Suprapubic skin (tissue), 4 donors: Measurements from ENCODE around the gene SRGAP2B. TPM values are rescaled to one million over a fixed set of nuclear protein-coding genes. Genes with fewer than 3 reads are reported as not detected.
"Not testable (repeated sequence)": the region's sequence is repeated elsewhere in the genome, so short reads cannot be mapped to it uniquely, and the experiment has no call there.

Experiments used
- DNase-seq, 2 donors: peaks; one replicate each; pipeline ENCODE4 v3.0.0-alpha.2; 2019; ENCODE audit warnings: low spot score in 2 of 2
- H3K27ac ChIP-seq: fragments of 200-600 bp; sonication (generic); one replicate; pipeline ENCODE4 v1.5.1; 2019
- H3K27me3 ChIP-seq: fragments of 200-600 bp; sonication (generic); one replicate; pipeline ENCODE4 v1.5.1; 2019
- H3K36me3 ChIP-seq: fragments of 200-600 bp; sonication (generic); one replicate; pipeline ENCODE4 v1.5.1; 2019
- H3K4me1 ChIP-seq: fragments of 200-600 bp; sonication (generic); one replicate; pipeline ENCODE4 v1.5.1; 2019
- H3K4me3 ChIP-seq: fragments of 200-600 bp; sonication (generic); one replicate; pipeline ENCODE4 v1.5.1; 2019; ENCODE audit warnings: mild to moderate bottlenecking
- H3K9me3 ChIP-seq: fragments of 200-600 bp; sonication (generic); one replicate; pipeline ENCODE4 v1.5.1; 2019
- WGBS: methylation state at CpG from one replicate; pipeline ENCODE4 v1.1.5; 2018; 5-methylcytosine and 5-hydroxymethylcytosine counted together
- total RNA-seq, 4 donors: library from RNA; depleted of rRNA; stranded (reverse); fragments of >200 nt; gene quantifications; one replicate each; pipeline ENCODE4 v1.1.0, GENCODE V29; 2016

SRGAP2B gene
- total RNA-seq, 4 donors from 2014 or later: 21.7 to 42.6 (median 33.2) TPM

- not testable (repeated sequence) for H3K4me3 ChIP-seq, H3K27me3 ChIP-seq, H3K36me3 ChIP-seq, H3K9me3 ChIP-seq, H3K27ac ChIP-seq, H3K4me1 ChIP-seq, DNase-seq
- WGBS: no CpG with 5 or more reads among the region's 6 CpGs
Observed at GRCh38 chr1:144982802-144983525, 112.2 kb downstream of the SRGAP2B start.

GRCh38 chr1:144981157-144981556, 114.0 kb downstream of the SRGAP2B start:
- H3K27ac ChIP-seq, H3K4me1 ChIP-seq, H3K36me3 ChIP-seq, H3K27me3 ChIP-seq, DNase-seq, H3K4me3 ChIP-seq, H3K9me3 ChIP-seq: not testable (repeated sequence)
- 75% methylated on average over 1 of the region's 4 CpGs for WGBS

- not testable (repeated sequence) for DNase-seq, H3K36me3 ChIP-seq, H3K9me3 ChIP-seq, H3K4me1 ChIP-seq, H3K27me3 ChIP-seq, H3K27ac ChIP-seq, H3K4me3 ChIP-seq
- no CpG with 5 or more reads among the region's 5 CpGs for WGBS
Observed at GRCh38 chr1:144979960-144980595, 115.0 kb downstream of the SRGAP2B start.

GRCh38 chr1:144977856-144978255, 117.3 kb downstream of the SRGAP2B start:
- no CpG with 5 or more reads among the region's 2 CpGs for WGBS
- not testable (repeated sequence) for H3K9me3 ChIP-seq, H3K36me3 ChIP-seq

GRCh38 chr1:144971936-144972335, 123.2 kb downstream of the SRGAP2B start:
- H3K27me3 ChIP-seq, H3K27ac ChIP-seq, H3K36me3 ChIP-seq, H3K9me3 ChIP-seq, DNase-seq, H3K4me1 ChIP-seq, H3K4me3 ChIP-seq: not testable (repeated sequence)
- no CpG with 5 or more reads among the region's 3 CpGs for WGBS

More at GRCh38 chr1:144977856-144978255, 117.3 kb downstream of the SRGAP2B start:
- not testable (repeated sequence) for H3K27me3 ChIP-seq, DNase-seq, H3K4me1 ChIP-seq, H3K4me3 ChIP-seq, H3K27ac ChIP-seq

GRCh38 chr1:144966488-144966887, 128.6 kb downstream of the SRGAP2B start:
- not testable (repeated sequence) for H3K9me3 ChIP-seq, H3K27me3 ChIP-seq, H3K27ac ChIP-seq, H3K4me1 ChIP-seq, H3K4me3 ChIP-seq, H3K36me3 ChIP-seq, DNase-seq
- WGBS: 75% methylated on average over 3 of the region's 3 CpGs

- H3K27ac ChIP-seq, H3K36me3 ChIP-seq, DNase-seq, H3K4me1 ChIP-seq, H3K27me3 ChIP-seq, H3K9me3 ChIP-seq, H3K4me3 ChIP-seq: not testable (repeated sequence)
- no CpG with 5 or more reads among the region's 12 CpGs for WGBS
Observed at GRCh38 chr1:144964765-144965164, 130.4 kb downstream of the SRGAP2B start.

GRCh38 chr1:144964186-144964585, 130.9 kb downstream of the SRGAP2B start:
- WGBS: no CpG with 5 or more reads among the region's 1 CpG
- not testable (repeated sequence) for H3K27ac ChIP-seq

GRCh38 chr1:144963571-144963970, 131.6 kb downstream of the SRGAP2B start:
- not testable (repeated sequence) for DNase-seq, H3K36me3 ChIP-seq, H3K4me1 ChIP-seq, H3K4me3 ChIP-seq, H3K27ac ChIP-seq, H3K9me3 ChIP-seq, H3K27me3 ChIP-seq
- WGBS: 65% methylated on average over 2 of the region's 3 CpGs

More at GRCh38 chr1:144964186-144964585, 130.9 kb downstream of the SRGAP2B start:
- not testable (repeated sequence) for H3K4me3 ChIP-seq, H3K9me3 ChIP-seq, DNase-seq, H3K36me3 ChIP-seq, H3K27me3 ChIP-seq, H3K4me1 ChIP-seq

- WGBS: no CpG with 5 or more reads among the region's 9 CpGs
- not testable (repeated sequence) for H3K27me3 ChIP-seq, H3K36me3 ChIP-seq, DNase-seq, H3K4me3 ChIP-seq, H3K4me1 ChIP-seq, H3K27ac ChIP-seq, H3K9me3 ChIP-seq
Observed at GRCh38 chr1:144961604-144962583, 133.2 kb downstream of the SRGAP2B start.

GRCh38 chr1:144960929-144961488, 134.1 kb downstream of the SRGAP2B start:
- H3K4me1 ChIP-seq, H3K36me3 ChIP-seq, H3K9me3 ChIP-seq, H3K27me3 ChIP-seq, H3K27ac ChIP-seq, DNase-seq, H3K4me3 ChIP-seq: not testable (repeated sequence)
- 100% methylated on average over 1 of the region's 4 CpGs for WGBS

- H3K4me3 ChIP-seq, H3K9me3 ChIP-seq, H3K36me3 ChIP-seq, H3K27ac ChIP-seq, H3K4me1 ChIP-seq, DNase-seq, H3K27me3 ChIP-seq: not testable (repeated sequence)
- no CpG with 5 or more reads among the region's 2 CpGs for WGBS
Observed at GRCh38 chr1:144948390-144948789, 146.7 kb downstream of the SRGAP2B start.

- H3K9me3 ChIP-seq, H3K4me3 ChIP-seq, H3K4me1 ChIP-seq, H3K27me3 ChIP-seq, DNase-seq, H3K36me3 ChIP-seq, H3K27ac ChIP-seq: not testable (repeated sequence)
- WGBS: 58% methylated on average over 1 of the region's 1 CpG
Observed at GRCh38 chr1:144947495-144947894, 147.6 kb downstream of the SRGAP2B start.
